HTR-8/SVneo (cell line): ENCODE measurements around the gene PTPN2.
A peak's percentile ranks its signal among the peaks of the same experiment; 100 is the strongest.

Experiments used
- DNase-seq: peaks from one replicate; pipeline ENCODE4 v3.0.0; 2011; ENCODE audit warnings: low spot score, mixed read lengths; ENCODE audit not compliant: insufficient read length
- FAIRE-seq: peaks from 2 replicates; lab custom pipeline; 2011; peaks lifted over from hg19 to GRCh38; lab: Jason Lieb, UNC

The PTPN2 gene

DNA sequence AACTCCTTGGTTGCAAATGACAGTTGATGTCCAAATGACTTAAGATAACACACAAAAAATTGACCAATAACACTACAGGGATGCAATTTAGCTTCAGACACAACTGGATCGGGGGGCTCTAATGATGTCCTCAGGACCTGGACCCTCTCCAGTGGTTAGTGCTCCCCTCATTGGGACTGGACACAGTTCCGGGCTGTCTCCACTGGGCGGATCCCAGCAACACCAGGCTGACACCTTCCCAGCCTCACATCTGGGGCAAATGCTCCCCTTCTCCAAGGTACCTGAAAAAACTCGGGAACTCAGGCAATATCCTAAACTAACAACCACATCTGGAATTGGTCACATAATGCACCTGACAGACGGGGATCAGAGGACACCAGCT is 132.5 kb downstream of the PTPN2 start:
- no peak for FAIRE-seq

DNA sequence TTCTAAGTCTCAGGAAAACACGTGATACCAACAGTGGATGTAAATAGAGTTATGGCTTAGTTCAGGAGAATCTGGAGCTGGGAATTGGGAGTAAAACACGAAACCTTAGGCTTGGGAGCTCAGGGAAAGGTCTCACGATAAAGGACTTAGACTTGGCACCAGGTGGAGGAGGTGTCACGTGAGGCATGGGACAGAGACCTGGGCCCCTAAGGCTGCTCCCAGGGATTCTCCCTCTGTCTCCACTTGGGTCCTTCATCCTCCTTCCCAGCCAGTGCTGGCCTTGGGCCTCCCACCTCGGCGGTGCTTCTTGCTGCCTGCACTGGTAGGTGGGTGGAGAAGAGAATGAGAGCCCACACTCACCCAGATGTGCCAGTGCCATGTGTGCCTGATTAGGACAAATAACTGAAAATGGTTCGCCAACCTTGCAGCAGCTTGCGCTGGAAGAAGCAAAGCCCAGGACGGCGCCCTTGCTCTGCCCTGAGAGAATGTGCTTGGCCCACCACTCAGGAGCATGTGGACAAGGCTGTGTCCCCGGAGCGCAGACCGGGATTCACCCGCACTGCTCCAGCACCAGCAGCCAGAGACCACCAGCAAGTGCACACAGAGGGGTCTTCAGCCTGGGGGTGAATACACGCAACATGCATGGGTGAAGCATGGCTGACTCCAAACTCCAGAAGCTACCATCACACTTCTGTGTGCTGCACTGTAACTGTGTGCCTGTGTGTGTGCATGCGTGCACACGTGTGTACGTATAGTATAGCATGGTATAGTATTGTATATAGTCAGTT is 133.1 kb downstream of the PTPN2 start:
- FAIRE-seq (no peak), DNase-seq (no peak)

More for the DNA sequence above, 132.5 kb downstream of the PTPN2 start:
- no peak for DNase-seq

DNA sequence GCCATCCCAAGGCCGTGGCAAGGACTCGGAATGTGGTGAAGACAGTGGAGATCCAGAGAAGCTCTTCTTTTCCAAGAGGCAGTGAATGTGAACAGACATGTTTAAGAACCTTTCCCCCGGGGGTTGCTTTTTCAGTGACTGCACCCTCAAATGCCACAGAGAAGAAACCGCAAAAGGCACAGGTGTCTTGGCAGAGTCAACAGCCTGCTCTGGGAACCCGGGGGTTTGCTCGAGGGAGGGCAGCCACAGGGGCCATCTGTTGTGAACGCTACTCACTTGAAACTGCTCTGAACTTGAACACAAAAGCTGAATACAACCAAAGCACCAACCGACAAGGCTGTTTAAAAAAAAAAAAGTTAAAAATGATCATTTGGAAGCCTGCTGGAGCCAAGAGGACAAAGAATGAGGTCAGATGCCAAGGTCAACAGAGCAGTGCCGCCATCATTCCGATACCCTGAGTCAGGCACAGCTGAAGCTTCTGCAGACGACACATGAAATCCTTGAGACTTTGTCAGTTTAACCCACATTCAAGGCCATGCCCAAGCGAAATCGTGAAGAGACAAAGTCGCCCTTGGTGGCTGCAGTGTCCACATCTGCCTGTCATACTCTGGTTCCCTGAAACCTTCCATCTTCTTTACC is 133.8 kb downstream of the PTPN2 start:
- DNase-seq, result no peak

DNA sequence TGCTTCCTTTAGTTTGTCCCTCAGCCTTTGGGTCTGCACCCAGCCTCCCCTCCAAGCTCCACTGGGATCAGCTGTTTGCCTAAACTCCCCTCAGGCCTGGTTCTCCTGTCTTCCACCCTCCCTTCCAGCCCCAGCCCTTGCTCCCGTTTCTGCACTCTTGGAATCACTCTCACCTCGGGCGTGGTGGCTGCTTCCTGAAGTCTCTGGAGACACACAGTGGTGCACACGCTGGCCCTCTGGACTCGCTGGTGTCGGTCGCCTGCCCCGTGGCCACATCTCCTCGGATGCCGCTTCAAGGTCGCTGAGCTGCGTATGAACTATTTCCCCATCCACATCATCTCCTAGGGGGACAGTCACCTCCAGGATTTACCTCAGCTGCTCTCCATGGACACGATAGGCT is 134.9 kb downstream of the PTPN2 start:
- DNase-seq (no peak), FAIRE-seq (no peak)

More for the DNA sequence above, 133.8 kb downstream of the PTPN2 start:
- FAIRE-seq, result no peak

DNA sequence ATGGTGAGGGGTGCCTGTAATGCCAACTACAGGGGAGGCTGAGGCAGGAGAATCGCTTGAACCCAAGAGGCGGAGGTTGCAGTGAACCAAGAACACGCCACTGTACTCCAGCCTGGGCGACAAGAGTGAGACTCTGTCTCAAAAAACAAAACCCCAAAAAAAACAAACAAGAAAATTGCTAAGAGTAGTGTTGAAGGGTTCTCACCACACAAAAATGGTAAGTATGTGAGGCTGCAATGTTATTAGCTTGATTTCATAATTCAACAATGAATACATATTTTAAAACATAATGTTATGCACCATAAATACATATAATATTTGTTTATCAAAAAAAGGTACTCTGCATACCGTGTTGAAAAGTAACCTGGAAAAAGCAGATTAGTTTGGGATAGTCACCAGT is 135.4 kb downstream of the PTPN2 start:
- no peak for FAIRE-seq

DNA sequence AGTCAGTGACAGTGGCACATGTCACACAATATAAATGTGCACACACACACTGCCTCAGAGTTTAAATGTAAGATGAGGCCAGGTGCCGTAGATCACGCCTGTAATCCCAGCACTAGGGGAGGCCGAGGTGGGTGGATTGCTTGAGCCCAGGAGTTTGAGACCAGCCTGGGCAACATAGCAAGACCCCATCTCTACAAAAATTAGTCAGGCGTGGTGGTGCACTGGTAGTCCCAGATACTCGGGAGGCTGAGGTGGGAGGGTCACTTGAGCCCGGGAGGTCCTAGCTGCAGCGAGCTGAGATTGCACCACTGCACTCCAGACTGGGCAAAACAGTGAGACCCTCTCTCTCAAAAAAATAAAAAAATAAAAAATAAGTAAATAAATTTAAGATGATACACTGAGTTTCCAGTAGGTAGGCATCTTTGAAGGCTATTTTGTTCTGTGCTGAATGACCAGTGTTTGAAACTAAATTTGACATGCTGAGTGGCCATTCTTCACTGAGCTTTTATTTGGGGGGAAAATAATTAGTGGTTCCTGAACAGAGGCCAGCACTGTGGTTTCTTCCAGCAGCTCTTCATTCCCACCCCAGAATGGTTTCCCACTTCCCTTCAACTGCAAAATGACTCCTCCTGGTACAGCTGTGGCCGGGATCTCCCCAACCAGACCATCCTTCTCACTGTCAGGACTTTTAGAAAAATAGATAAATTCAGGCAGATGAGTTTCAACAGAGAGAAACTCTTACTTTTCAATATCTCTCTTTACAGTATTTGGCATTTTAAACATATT is 136.3 kb downstream of the PTPN2 start:
- DNase-seq (no peak), FAIRE-seq (no peak)

More for the DNA sequence above, 135.4 kb downstream of the PTPN2 start:
- no peak for DNase-seq

- DNase-seq (no peak), FAIRE-seq (no peak)
These were observed 138.8 kb downstream of the PTPN2 start for GRCh38 chr18:12745095-12745795.

DNA sequence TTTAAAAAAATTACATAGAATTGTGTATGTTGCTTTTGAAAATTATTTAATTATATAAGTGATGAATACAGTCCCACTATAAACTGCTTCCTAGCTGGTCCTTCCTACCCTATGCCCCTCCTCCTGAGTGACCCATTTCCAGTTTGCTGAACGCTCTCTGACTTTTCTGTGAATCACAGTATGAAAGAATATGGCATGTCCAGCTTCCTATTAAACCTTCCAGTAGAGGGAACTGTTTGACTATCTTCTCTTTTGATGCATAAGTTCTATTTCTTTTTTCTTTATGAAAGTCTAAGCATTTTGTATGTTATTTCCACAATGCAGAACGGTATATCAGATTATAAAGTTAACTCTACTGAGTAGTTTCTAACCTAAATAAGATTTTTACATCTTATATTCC is 139.9 kb downstream of the PTPN2 start:
- DNase-seq, result peak; percentile 65
- no peak for FAIRE-seq

DNA sequence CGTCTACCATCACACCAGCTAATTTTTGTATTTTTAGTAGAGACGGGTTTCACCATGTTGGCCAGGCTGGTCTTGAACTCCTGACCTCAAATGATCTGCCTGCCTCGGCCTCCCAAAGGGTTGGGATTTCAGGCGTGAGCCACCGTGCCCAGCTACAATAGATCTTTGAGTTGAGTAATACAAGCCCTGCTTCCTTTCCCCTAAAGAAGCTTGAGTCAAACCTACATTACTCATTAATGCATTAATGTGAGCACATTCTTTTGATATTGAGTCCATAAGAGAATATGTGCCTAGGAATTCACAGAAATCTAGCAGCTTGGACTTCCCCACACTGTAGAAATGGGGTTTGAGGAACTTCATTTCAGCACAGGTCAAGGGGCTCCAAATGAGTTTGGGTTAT is 141.6 kb downstream of the PTPN2 start:
- FAIRE-seq, result no peak
- DNase-seq, result peak; percentile 32
